Panc1 (cell line): ENCODE data around the gene MYO1F. TPM values are rescaled to one million over a fixed set of nuclear protein-coding genes. Genes with fewer than 3 reads are reported as not detected.

ENCODE experiments used
- ATAC-seq: fragments of 200-7000 bp; cut with Tn5 transposase; 2 replicates; pipeline ENCODE4 v1.9.1; 2020; ENCODE audit warnings: mild to moderate bottlenecking, moderate library complexity
- BruUV-seq: library from RNA; stranded (reverse); fragments of 400-500 nt; replicated peaks from 2 replicates; lab custom pipeline; 2021; lab: Mats Ljungman, UMichigan
- CTCF ChIA-PET: fragments of 300-600 bp; sonication (Branson Sonifier 250); formaldehyde crosslinking; loops from one replicate; lab custom pipeline; 2022; ENCODE audit warnings: antibody characterized with exemption; lab: Charles Lee
- POLR2A ChIA-PET: fragments of 300-600 bp; sonication (Branson Sonifier 250); formaldehyde crosslinking; loops from one replicate; lab custom pipeline; 2022; ENCODE audit warnings: antibody characterized with exemption; lab: Charles Lee
- DNase-seq: peaks from one replicate; pipeline ENCODE4 v3.0.0-alpha.2; 2010; ENCODE audit warnings: low read depth, low spot score
- H3K27ac ChIP-seq: 2 replicates; pipeline ENCODE4 v1.5.1; 2011; ENCODE audit warnings: mild to moderate bottlenecking, low read length, inconsistent platforms
- H3K27me3 ChIP-seq: fragments of 200-500 bp; sonication (Bioruptor generic); 2 replicates; pipeline ENCODE4 v1.6.0; 2014; ENCODE audit warnings: low read length, inconsistent platforms; ENCODE audit not compliant: control insufficient read depth, insufficient read depth
- H3K36me3 ChIP-seq: fragments of 200-500 bp; sonication (Bioruptor generic); 2 replicates; pipeline ENCODE4 v1.5.1; 2014; ENCODE audit warnings: inconsistent platforms, mild to moderate bottlenecking, low read length, moderate library complexity; ENCODE audit not compliant: control insufficient read depth, insufficient read depth
- H3K4me1 ChIP-seq: 2 replicates; pipeline ENCODE4 v1.5.1; 2011; ENCODE audit warnings: inconsistent platforms, mild to moderate bottlenecking, low read length, moderate library complexity; ENCODE audit not compliant: control insufficient read depth, insufficient read depth
- H3K4me3 ChIP-seq, 2 experiments: 2 replicates each; pipeline ENCODE4 v1.5.1; 2011 to 2012; ENCODE audit warnings: low read depth in 2 of 2, low read length in 2 of 2, mild to moderate bottlenecking in 2 of 2, inconsistent platforms in 1 of 2, moderate library complexity in 1 of 2
- H3K9me3 ChIP-seq: fragments of 200-500 bp; sonication (Bioruptor generic); 2 replicates; pipeline ENCODE4 v1.5.1; 2014; ENCODE audit warnings: low read depth, mild to moderate bottlenecking, inconsistent platforms, low read length, moderate library complexity; ENCODE audit not compliant: control insufficient read depth, insufficient read depth
- CTCF ChIP-seq: fragments of 450-650 bp; IDR thresholded peaks from 2 replicates; pipeline ENCODE4 v1.5.1; 2017; ENCODE audit warnings: mild to moderate bottlenecking
- POLR2AphosphoS5 ChIP-seq: IDR thresholded peaks from 2 replicates; pipeline ENCODE4 v1.6.1; 2012; ENCODE audit warnings: mild to moderate bottlenecking, low read depth, low read length, moderate library complexity
- SIN3A ChIP-seq: IDR thresholded peaks from 2 replicates; pipeline ENCODE4 v1.6.1; 2012; ENCODE audit warnings: low read depth, mild to moderate bottlenecking, low read length, moderate library complexity, borderline replicate concordance; ENCODE audit not compliant: insufficient read depth
- TCF7L2 ChIP-seq: IDR thresholded peaks from 2 replicates; pipeline ENCODE4 v1.6.1; 2011; ENCODE audit warnings: mild to moderate bottlenecking, low read depth, low read length, inconsistent platforms
- in situ Hi-C: cut with HindIII; loops from 2 replicates; pipeline ENCODE4 v1.10.0; 2016; ENCODE audit warnings: low sequenced_read_pairs, low pct_unique_long_range_greater_than_20kb
- intact Hi-C: fragments of 100-400 bp; cut with micrococcal nuclease; formaldehyde crosslinking; loops from one replicate; pipeline ENCODE4 v1.10.0; 2022; ENCODE audit not compliant: unreplicated experiment
- total RNA-seq: library from RNA; stranded (reverse); gene quantifications from one replicate; pipeline ENCODE4 v1.2.1, GENCODE V29; 2021; ENCODE audit not compliant: unreplicated experiment
- TF ChIP-seq, protein P1 (sequence below), 2 experiments: IDR thresholded peaks; 2 replicates each; pipeline ENCODE4 v1.6.1; 2011 to 2012; ENCODE audit warnings: low read depth in 2 of 2, control low read depth in 1 of 2, low read length in 1 of 2, mild to moderate bottlenecking in 1 of 2, moderate library complexity in 1 of 2; ENCODE audit not compliant: insufficient read depth in 1 of 2

Gene MYO1F
- total RNA-seq, 1 experiment from 2014 or later: 0.33 TPM

- H3K27ac ChIP-seq: no peak overlapping the region
- in situ Hi-C loops: no loop called here
- intact Hi-C loops: no loop called here
- ATAC-seq: peak; percentile 77
- H3K4me1 ChIP-seq: no peaks in the 10 kb centered on the region
- no peak for TF ChIP-seq CTCF
- TF ChIP-seq TCF7L2: no peak
- no peak for TF ChIP-seq POLR2AphosphoS5
- TF ChIP-seq, protein P1, sequence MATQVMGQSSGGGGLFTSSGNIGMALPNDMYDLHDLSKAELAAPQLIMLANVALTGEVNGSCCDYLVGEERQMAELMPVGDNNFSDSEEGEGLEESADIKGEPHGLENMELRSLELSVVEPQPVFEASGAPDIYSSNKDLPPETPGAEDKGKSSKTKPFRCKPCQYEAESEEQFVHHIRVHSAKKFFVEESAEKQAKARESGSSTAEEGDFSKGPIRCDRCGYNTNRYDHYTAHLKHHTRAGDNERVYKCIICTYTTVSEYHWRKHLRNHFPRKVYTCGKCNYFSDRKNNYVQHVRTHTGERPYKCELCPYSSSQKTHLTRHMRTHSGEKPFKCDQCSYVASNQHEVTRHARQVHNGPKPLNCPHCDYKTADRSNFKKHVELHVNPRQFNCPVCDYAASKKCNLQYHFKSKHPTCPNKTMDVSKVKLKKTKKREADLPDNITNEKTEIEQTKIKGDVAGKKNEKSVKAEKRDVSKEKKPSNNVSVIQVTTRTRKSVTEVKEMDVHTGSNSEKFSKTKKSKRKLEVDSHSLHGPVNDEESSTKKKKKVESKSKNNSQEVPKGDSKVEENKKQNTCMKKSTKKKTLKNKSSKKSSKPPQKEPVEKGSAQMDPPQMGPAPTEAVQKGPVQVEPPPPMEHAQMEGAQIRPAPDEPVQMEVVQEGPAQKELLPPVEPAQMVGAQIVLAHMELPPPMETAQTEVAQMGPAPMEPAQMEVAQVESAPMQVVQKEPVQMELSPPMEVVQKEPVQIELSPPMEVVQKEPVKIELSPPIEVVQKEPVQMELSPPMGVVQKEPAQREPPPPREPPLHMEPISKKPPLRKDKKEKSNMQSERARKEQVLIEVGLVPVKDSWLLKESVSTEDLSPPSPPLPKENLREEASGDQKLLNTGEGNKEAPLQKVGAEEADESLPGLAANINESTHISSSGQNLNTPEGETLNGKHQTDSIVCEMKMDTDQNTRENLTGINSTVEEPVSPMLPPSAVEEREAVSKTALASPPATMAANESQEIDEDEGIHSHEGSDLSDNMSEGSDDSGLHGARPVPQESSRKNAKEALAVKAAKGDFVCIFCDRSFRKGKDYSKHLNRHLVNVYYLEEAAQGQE (IDR thresholded peaks at IDR 0.05; ENCODE audit: insufficient read depth in 1 of 2, low read depth in 2 of 2, low read length in 1 of 2): no peak
- no peak for TF ChIP-seq SIN3A
- H3K27me3 ChIP-seq: no peaks in the 10 kb centered on the region
- H3K36me3 ChIP-seq: no peaks in the 10 kb centered on the region
- H3K9me3 ChIP-seq: no peaks in the 10 kb centered on the region
- CTCF ChIA-PET: interaction anchor here (0.5 to 1.0 kb wide), 2 partner anchors 9 to 10 kb away, joined by 5 read pairs; no protein-coding TSS in a partner anchor
- no peak overlapping the region for H3K4me3 ChIP-seq
- DNase-seq: no peak
- no TSS peak for BruUV-seq
- POLR2A ChIA-PET: interaction anchor here (0.6 to 0.7 kb wide), 2 partner anchors 41 to 66 kb away, joined by 3 read pairs; no protein-coding TSS in a partner anchor
Observed at GRCh38 chr19:8571006-8571411, 6.2 kb downstream of the MYO1F start.

- ATAC-seq: peak; percentile 72
- in situ Hi-C loops: no loop called here
Observed at GRCh38 chr19:8569066-8569771, 8.0 kb downstream of the MYO1F start.

More at GRCh38 chr19:8569066-8569771, 8.0 kb downstream of the MYO1F start:
- intact Hi-C loops: no loop called here
- Histone ChIP-seq H3K4me1 (no peaks in the 10 kb centered on the region), H3K4me3 (no peak overlapping the region), H3K27ac (no peak overlapping the region), H3K9me3 (no peaks in the 10 kb centered on the region), H3K36me3 (no peaks in the 10 kb centered on the region), H3K27me3 (no peaks in the 10 kb centered on the region)
- TF ChIP-seq SIN3A: no peak
- TF ChIP-seq, protein P1 (IDR thresholded peaks at IDR 0.05; ENCODE audit: insufficient read depth in 1 of 2, low read depth in 2 of 2, low read length in 1 of 2): no peak
- no peak for TF ChIP-seq POLR2AphosphoS5
- TF ChIP-seq CTCF: no peak
- TF ChIP-seq TCF7L2: no peak
- CTCF ChIA-PET: interaction anchor here (1.6 kb wide), 1 partner anchor 11 kb away, joined by 5 read pairs; no protein-coding TSS in a partner anchor
- POLR2A ChIA-PET: interaction anchor here (0.6 kb wide), 1 partner anchor 57 kb away, joined by 7 read pairs; no protein-coding TSS in a partner anchor
- BruUV-seq: no TSS peak
- DNase-seq: no peak
